K562 (cell line): ENCODE data around the gene NRM. TPM values are rescaled to one million over a fixed set of nuclear protein-coding genes. Genes with fewer than 3 reads are reported as not detected.
A peak's percentile ranks its signal among the peaks of the same experiment; 100 is the strongest.

Experiments used
- CHD7 ChIP-seq: fragments of 200-600 bp; sonication (generic); IDR thresholded peaks from one replicate; pipeline ENCODE4 v1.6.1; 2012; ENCODE audit warnings: mild to moderate bottlenecking, low read depth, low read length, inconsistent platforms
- ELK3 ChIP-seq: fragments of 450-650 bp; formaldehyde crosslinking; IDR thresholded peaks from 2 replicates; pipeline ENCODE4 v1.4.0; 2020; ENCODE audit warnings: mild to moderate bottlenecking
- FOXJ2 ChIP-seq: fragments of 200-800 bp; sonication (Bioruptor generic); IDR thresholded peaks from 2 replicates; pipeline ENCODE4 v1.6.1; 2016; ENCODE audit warnings: missing genetic modification characterization, missing compliant biosample characterization
- FOXM1 ChIP-seq, 2 experiments: fragments of 450-650 bp in 1 of 2; sonication (generic) in 1 of 2; formaldehyde crosslinking in 1 of 2; IDR thresholded peaks; 2 replicates each; pipeline versions ENCODE4 v1.6.1 to v1.9.0; 2017 to 2022; ENCODE audit warnings: low read depth in 2 of 2, mild to moderate bottlenecking in 2 of 2, missing genetic modification reagents in 1 of 2, moderate library complexity in 1 of 2
- MECOM ChIP-seq: fragments of 250-450 bp; sonication (Bioruptor Pico); IDR thresholded peaks from 2 replicates; pipeline ENCODE4 v1.8.0; 2022; ENCODE audit warnings: inconsistent platforms
- NCOA6 ChIP-seq: fragments of 450-650 bp; IDR thresholded peaks from 2 replicates; pipeline ENCODE4 v1.6.1; 2017; ENCODE audit warnings: mild to moderate bottlenecking
- NFIX ChIP-seq: fragments of 250-450 bp; sonication (Bioruptor Pico); IDR thresholded peaks from 2 replicates; pipeline ENCODE4 v1.4.0; 2020; ENCODE audit warnings: low read depth, mild to moderate bottlenecking, moderate library complexity
- NR1H2 ChIP-seq: sonication (generic); formaldehyde crosslinking; IDR thresholded peaks from 2 replicates; pipeline ENCODE4 v1.4.0; 2020; ENCODE audit warnings: mild to moderate bottlenecking, missing genetic modification reagents
- PREB ChIP-seq: sonication (generic); formaldehyde crosslinking; IDR thresholded peaks from 2 replicates; pipeline ENCODE4 v1.8.1; 2023; ENCODE audit warnings: mild to moderate bottlenecking, missing genetic modification reagents
- TCF3 ChIP-seq: sonication (generic); formaldehyde crosslinking; IDR thresholded peaks from 2 replicates; pipeline ENCODE4 v1.4.0; 2020; ENCODE audit warnings: mild to moderate bottlenecking, missing genetic modification reagents
- polyA plus RNA-seq, 8 experiments: library from polyadenylated mRNA; depleted of rRNA in 4 of 8; stranded (reverse) in 5 of 8; unstranded in 3 of 8; fragments of >200 nt; fragmentation: Nextera tagmentation in 2 of 8; fragmentation: Illumina TruSeq in 1 of 8; extraction: Ambion mirVana in 2 of 8; extraction: Trizol in 1 of 8; gene quantifications; 2 replicates each; pipeline versions ENCODE4 v1.2.1 to v1.2.3, GENCODE V29; 2011 to 2014; ENCODE audit warnings: inconsistent platforms in 1 of 8, missing spikeins in 1 of 8
- total RNA-seq, 7 experiments: library from RNA; depleted of rRNA in 6 of 7; stranded (reverse); fragments of >200 nt in 6 of 7; fragmentation: Illumina TruSeq in 2 of 7; extraction: Trizol in 2 of 7; gene quantifications; 2 replicates each; pipeline versions ENCODE4 v1.2.1 to v1.2.3, GENCODE V29; 2011 to 2021; ENCODE audit warnings: low replicate concordance in 1 of 7
- TF ChIP-seq, protein P1 (sequence below): IDR thresholded peaks from 3 replicates; pipeline ENCODE4 v1.6.1; 2011; ENCODE audit warnings: borderline replicate concordance, mild to moderate bottlenecking, moderate library complexity; ENCODE audit not compliant: insufficient read length; ENCODE audit errors: extremely low read depth

Gene NRM
- total and polyA plus RNA-seq, 9 of the 15 experiments (the other 6 are each of a cell fraction or from before 2014, with no cell fraction given), result 9.7 to 58.2 (median 18.1) TPM

DNA sequence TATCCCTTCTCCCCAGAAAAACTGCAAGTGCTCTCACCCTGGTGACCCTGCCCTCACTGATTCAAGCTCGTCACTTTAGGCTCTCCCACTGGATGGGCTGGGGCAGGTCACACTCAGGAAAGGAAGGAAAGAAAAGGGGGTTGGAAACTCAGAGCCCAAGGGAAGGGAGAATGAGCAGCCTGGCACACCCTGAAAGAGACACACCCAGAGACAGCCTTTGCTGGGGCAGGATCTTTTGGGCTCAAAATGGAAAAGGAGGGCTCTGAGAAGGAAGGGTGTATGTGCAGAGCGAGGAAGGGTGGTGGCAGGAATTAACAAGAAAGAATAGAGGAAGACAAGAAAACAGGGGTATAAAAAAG lies 6.8 kb downstream of the NRM start (continued):
- no peak for TF ChIP-seq CHD7
- no peak for TF ChIP-seq NFIX (CRISPR knock-in tag)
- TF ChIP-seq NR1H2 (CRISPR knock-in tag), result 0 out of 2 replicates have a peak, but pooled peaks have one; percentile 42
- TF ChIP-seq FOXJ2, result no peak
- TF ChIP-seq, protein P1, sequence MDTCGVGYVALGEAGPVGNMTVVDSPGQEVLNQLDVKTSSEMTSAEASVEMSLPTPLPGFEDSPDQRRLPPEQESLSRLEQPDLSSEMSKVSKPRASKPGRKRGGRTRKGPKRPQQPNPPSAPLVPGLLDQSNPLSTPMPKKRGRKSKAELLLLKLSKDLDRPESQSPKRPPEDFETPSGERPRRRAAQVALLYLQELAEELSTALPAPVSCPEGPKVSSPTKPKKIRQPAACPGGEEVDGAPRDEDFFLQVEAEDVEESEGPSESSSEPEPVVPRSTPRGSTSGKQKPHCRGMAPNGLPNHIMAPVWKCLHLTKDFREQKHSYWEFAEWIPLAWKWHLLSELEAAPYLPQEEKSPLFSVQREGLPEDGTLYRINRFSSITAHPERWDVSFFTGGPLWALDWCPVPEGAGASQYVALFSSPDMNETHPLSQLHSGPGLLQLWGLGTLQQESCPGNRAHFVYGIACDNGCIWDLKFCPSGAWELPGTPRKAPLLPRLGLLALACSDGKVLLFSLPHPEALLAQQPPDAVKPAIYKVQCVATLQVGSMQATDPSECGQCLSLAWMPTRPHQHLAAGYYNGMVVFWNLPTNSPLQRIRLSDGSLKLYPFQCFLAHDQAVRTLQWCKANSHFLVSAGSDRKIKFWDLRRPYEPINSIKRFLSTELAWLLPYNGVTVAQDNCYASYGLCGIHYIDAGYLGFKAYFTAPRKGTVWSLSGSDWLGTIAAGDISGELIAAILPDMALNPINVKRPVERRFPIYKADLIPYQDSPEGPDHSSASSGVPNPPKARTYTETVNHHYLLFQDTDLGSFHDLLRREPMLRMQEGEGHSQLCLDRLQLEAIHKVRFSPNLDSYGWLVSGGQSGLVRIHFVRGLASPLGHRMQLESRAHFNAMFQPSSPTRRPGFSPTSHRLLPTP, result no peak
- TF ChIP-seq NCOA6, result no peak
- TF ChIP-seq MECOM (CRISPR knock-in tag), result no peak
- TF ChIP-seq FOXM1 (IDR thresholded peaks at IDR 0.05; ENCODE audit: low read depth), result 0 out of 2 replicates have a peak, but pooled peaks have one; percentile 10
- no peak for TF ChIP-seq FOXM1 (CRISPR knock-in tag; IDR thresholded peaks at IDR 0.05; ENCODE audit: low read depth)
- TF ChIP-seq TCF3, result no peak
- no peak for TF ChIP-seq ELK3
- no peak for TF ChIP-seq PREB (CRISPR knock-in tag)
